Measurements from ENCODE around the gene FAN1.

DNA sequence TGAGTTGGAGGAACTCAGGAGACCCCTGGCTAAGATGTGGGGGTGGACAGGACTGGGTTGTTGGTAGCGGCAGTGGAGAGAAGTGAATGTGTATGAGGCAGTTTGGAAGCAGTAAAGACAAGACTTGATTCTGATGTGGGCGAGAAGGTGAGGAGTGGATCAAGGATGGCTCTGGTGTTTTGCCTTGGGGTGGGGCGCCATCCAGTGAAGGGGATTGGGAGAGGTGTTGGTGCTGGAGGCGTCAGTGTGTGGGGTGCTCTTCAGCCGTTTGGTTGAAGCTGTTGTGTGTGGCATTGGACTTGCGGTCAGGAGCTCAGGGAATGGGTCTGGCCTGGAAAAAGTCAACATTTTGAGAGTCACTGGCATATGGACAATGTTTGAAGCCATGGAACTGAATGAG lies 13.3 kb downstream of the FAN1 start:
- TF ChIP-seq, protein P1, sequence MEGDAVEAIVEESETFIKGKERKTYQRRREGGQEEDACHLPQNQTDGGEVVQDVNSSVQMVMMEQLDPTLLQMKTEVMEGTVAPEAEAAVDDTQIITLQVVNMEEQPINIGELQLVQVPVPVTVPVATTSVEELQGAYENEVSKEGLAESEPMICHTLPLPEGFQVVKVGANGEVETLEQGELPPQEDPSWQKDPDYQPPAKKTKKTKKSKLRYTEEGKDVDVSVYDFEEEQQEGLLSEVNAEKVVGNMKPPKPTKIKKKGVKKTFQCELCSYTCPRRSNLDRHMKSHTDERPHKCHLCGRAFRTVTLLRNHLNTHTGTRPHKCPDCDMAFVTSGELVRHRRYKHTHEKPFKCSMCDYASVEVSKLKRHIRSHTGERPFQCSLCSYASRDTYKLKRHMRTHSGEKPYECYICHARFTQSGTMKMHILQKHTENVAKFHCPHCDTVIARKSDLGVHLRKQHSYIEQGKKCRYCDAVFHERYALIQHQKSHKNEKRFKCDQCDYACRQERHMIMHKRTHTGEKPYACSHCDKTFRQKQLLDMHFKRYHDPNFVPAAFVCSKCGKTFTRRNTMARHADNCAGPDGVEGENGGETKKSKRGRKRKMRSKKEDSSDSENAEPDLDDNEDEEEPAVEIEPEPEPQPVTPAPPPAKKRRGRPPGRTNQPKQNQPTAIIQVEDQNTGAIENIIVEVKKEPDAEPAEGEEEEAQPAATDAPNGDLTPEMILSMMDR (conservative IDR thresholded peaks at IDR 0.05; ENCODE audit: low read length) = no peak
- TF ChIP-seq EZH2phosphoT487 (IDR thresholded peaks at IDR 0.05; ENCODE audit: borderline replicate concordance) = no peak

Data from Loucy (cell line).